Breast epithelium (tissue), 4 donors: Measurements from ENCODE around the gene REG4. TPM values are rescaled to one million over a fixed set of nuclear protein-coding genes. Genes with fewer than 3 reads are reported as not detected.

Experiments
- DNase-seq, 2 donors: peaks; one replicate each; pipeline ENCODE4 v3.0.0-alpha.2; 2019; ENCODE audit warnings: low spot score in 2 of 2
- H3K27ac ChIP-seq, 2 donors: fragments of 200-600 bp; sonication (generic) in 1 of 2; one replicate each; pipeline ENCODE4 v1.5.1; 2016 to 2019; ENCODE audit warnings: mild to moderate bottlenecking in 1 of 2
- H3K27me3 ChIP-seq, 2 donors: fragments of 200-600 bp; sonication (generic) in 1 of 2; one replicate each; pipeline versions ENCODE4 v1.5.1 to v1.6.0; 2017 to 2019; ENCODE audit warnings: control low read depth in 1 of 2, mild to moderate bottlenecking in 1 of 2
- H3K36me3 ChIP-seq: fragments of 200-600 bp; one replicate; pipeline ENCODE4 v1.5.1; 2019
- H3K4me1 ChIP-seq, 2 donors: fragments of 200-600 bp; sonication (generic); one replicate each; pipeline ENCODE4 v1.5.1; 2016 to 2019; ENCODE audit warnings: control low read depth in 1 of 2
- H3K4me3 ChIP-seq, 3 donors: fragments of 200-600 bp; sonication (generic); 1 replicate in 2 of 3; 2 replicates in 1 of 3; pipeline ENCODE4 v1.5.1; 2016 to 2019; ENCODE audit warnings: mild to moderate bottlenecking in 3 of 3, moderate library complexity in 2 of 3
- H3K9me3 ChIP-seq, 2 donors: fragments of 200-600 bp; sonication (generic) in 1 of 2; one replicate each; pipeline ENCODE4 v1.5.1; 2016 to 2019; ENCODE audit warnings: control low read depth in 1 of 2
- CTCF ChIP-seq, 3 donors: fragments of 450-650 bp; IDR thresholded peaks; one replicate each; pipeline ENCODE4 v1.5.1; 2016 to 2017; ENCODE audit warnings: antibody characterized with exemption in 3 of 3, mild to moderate bottlenecking in 3 of 3, moderate library complexity in 3 of 3
- POLR2A ChIP-seq: fragments of 450-650 bp; IDR thresholded peaks from one replicate; pipeline ENCODE4 v1.6.1; 2016; ENCODE audit warnings: antibody characterized with exemption, mild to moderate bottlenecking, moderate library complexity
- POLR2AphosphoS5 ChIP-seq, 3 donors: sonication (generic); formaldehyde crosslinking; IDR thresholded peaks; one replicate each; pipeline ENCODE4 v1.6.1; 2017; ENCODE audit warnings: antibody characterized with exemption in 3 of 3
- intact Hi-C: fragments of 100-400 bp; cut with DNase I; formaldehyde crosslinking; loops from one replicate; pipeline ENCODE4 v1.15.1; 2023; ENCODE audit warnings: low total_unique reads
- total RNA-seq, 3 donors: library from RNA; depleted of rRNA; stranded (reverse); fragments of >200 nt; gene quantifications; one replicate each; pipeline ENCODE4 v1.1.0, GENCODE V29; 2016

The REG4 gene
- total RNA-seq, 3 donors from 2014 or later = not detected

GRCh38 chr1:119778886-119779560 lies 32.2 kb downstream of the REG4 start:
- H3K27me3 ChIP-seq = no peaks in the 10 kb centered on the region
- no peak overlapping the region for H3K4me3 ChIP-seq
- H3K9me3 ChIP-seq = no peaks in the 10 kb centered on the region
- H3K27ac ChIP-seq = no peak overlapping the region
- no peaks in the 10 kb centered on the region for H3K36me3 ChIP-seq
- no peak for TF ChIP-seq POLR2A
- no peak for TF ChIP-seq CTCF (IDR thresholded peaks at IDR 0.05)
- TF ChIP-seq POLR2AphosphoS5 (IDR thresholded peaks at IDR 0.05) = no peak
- no peaks in the 10 kb centered on the region for H3K4me1 ChIP-seq
- intact Hi-C loops = no loop called here
- no peak for DNase-seq

DNA sequence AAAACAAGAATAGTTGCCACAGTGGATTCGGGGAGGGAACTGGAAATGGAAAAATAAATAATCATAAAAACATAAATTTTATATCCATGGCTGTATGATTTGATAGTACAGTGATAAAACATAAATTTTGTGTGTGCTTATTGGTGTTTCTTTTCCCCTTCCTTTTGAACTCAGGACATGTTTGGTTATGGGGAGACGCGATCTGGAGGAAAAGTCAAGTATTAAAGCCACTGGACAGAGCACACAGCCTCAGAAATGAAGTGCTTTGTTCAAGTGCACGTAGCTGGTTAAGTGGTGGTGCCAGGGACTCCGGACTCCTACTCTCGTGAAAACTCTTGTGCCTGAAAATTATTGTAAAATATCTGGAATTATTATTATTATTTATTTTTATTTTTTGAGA lies 32.9 kb downstream of the REG4 start:
- intact Hi-C loops = no loop called here
- Histone ChIP-seq H3K9me3 (no peaks in the 10 kb centered on the region), H3K4me3 (no peak overlapping the region), H3K4me1 (no peaks in the 10 kb centered on the region), H3K36me3 (no peaks in the 10 kb centered on the region), H3K27ac (no peak overlapping the region), H3K27me3 (no peaks in the 10 kb centered on the region)
- TF ChIP-seq CTCF (IDR thresholded peaks at IDR 0.05) (no peak), POLR2AphosphoS5 (IDR thresholded peaks at IDR 0.05) (no peak), POLR2A (no peak)
- no peak for DNase-seq

DNA sequence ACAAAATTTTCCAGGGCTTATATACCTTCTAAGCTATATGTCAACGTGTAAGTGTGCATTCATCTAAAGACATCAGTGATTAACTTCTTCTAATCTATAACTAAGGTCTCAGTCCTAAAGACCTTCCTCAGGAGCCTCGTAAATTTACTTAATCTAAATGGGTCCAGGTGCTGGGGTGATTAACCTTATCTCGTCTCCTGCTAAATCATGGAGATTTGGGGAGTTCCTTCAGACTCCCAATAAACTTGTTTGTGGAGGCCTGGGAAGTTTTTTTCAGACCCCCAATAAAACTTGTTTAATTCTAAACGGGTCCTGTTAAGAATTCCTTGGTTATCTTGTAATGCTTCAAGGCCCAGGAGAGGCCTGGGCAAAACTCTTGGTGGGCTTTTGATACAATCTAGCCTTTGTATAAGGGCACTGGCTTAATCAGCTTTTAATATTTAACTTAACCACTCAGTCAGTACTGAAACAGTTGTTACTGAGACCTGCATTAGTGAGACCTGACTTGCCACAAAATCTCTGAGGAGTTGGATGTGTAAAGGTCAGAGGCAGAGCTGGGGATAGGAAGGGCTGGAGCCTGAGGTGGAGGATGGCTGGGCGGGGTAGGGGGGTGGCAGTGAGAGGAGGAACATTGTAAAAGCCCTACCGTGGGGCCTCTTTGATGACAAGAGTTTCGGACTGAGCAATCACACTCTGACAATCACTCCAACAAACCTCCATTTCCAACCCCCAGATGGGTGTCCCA lies 36.3 kb downstream of the REG4 start:
- no peaks in the 10 kb centered on the region for H3K36me3 ChIP-seq
- no peak overlapping the region for H3K27ac ChIP-seq
- no peak overlapping the region for H3K4me3 ChIP-seq
- DNase-seq = no peak
- no peaks in the 10 kb centered on the region for H3K27me3 ChIP-seq
- no peak for TF ChIP-seq POLR2A
- TF ChIP-seq CTCF (IDR thresholded peaks at IDR 0.05) = no peak
- no peak for TF ChIP-seq POLR2AphosphoS5 (IDR thresholded peaks at IDR 0.05)
- H3K4me1 ChIP-seq = no peaks in the 10 kb centered on the region
- H3K9me3 ChIP-seq = no peaks in the 10 kb centered on the region
- intact Hi-C loops = no loop called here

DNA sequence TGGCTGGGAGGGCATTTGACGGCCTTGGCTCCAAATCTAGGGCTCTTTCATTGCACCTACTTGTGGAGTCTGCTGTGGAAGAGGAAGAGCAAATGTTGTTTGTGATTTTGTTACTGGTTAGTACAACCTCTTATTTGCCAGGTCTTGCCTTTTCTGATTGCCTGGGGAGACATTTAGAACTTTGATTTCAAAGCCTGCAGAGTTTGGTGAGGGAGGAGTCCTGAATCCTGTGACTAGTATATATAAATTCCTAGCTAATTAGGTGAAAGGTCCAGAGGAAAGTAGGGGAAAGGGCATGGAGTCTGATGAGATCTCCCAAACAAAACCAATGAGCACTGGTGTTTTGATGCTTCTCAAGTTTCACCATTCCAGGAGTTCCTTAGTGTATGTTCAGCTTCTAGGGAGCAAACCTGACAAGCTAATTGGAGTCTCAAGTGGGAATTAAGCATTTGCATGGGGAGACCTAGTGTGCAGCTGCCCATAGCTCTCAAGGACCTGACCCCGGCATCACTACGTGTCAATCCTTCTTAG lies 37.5 kb downstream of the REG4 start:
- no peaks in the 10 kb centered on the region for H3K9me3 ChIP-seq
- no peaks in the 10 kb centered on the region for H3K4me1 ChIP-seq
- H3K27ac ChIP-seq = no peak overlapping the region
- H3K27me3 ChIP-seq = no peaks in the 10 kb centered on the region
- intact Hi-C loops = no loop called here
- no peaks in the 10 kb centered on the region for H3K36me3 ChIP-seq
- no peak overlapping the region for H3K4me3 ChIP-seq
- DNase-seq = no peak
- TF ChIP-seq POLR2AphosphoS5 (IDR thresholded peaks at IDR 0.05) (no peak), CTCF (IDR thresholded peaks at IDR 0.05) (no peak), POLR2A (no peak)

DNA sequence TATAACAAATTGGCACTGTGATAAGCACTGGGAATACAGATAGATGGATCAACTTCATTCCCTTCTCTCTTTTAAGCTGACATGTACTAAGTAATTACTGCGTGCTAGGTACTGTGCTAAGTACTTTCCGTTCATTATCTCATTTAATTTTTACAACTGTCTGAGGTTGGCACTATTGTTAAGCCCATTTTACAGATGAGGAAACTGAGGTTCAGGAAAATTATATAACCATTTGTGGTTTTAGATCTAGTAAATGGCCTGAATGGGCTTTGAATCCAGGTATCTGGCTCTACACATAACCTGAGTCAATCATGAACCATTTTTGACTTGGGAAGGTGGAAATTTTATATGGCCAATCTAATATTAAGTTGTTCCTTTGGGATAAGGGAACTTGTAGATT lies 39.0 kb downstream of the REG4 start:
- no peak overlapping the region for H3K27ac ChIP-seq
- H3K4me1 ChIP-seq = no peaks in the 10 kb centered on the region
- no peaks in the 10 kb centered on the region for H3K27me3 ChIP-seq
- TF ChIP-seq POLR2A (no peak), CTCF (IDR thresholded peaks at IDR 0.05) (no peak), POLR2AphosphoS5 (IDR thresholded peaks at IDR 0.05) (no peak)
- H3K36me3 ChIP-seq = no peaks in the 10 kb centered on the region
- H3K4me3 ChIP-seq = no peak overlapping the region
- intact Hi-C loops = no loop called here
- H3K9me3 ChIP-seq = no peaks in the 10 kb centered on the region
- no peak for DNase-seq
